Measurements from ENCODE around the gene HMGB4. TPM values are rescaled to one million over a fixed set of nuclear protein-coding genes. Genes with fewer than 3 reads are reported as not detected.

Gene HMGB4
- total RNA-seq, 4 donors from 2014 or later: not detected

DNA sequence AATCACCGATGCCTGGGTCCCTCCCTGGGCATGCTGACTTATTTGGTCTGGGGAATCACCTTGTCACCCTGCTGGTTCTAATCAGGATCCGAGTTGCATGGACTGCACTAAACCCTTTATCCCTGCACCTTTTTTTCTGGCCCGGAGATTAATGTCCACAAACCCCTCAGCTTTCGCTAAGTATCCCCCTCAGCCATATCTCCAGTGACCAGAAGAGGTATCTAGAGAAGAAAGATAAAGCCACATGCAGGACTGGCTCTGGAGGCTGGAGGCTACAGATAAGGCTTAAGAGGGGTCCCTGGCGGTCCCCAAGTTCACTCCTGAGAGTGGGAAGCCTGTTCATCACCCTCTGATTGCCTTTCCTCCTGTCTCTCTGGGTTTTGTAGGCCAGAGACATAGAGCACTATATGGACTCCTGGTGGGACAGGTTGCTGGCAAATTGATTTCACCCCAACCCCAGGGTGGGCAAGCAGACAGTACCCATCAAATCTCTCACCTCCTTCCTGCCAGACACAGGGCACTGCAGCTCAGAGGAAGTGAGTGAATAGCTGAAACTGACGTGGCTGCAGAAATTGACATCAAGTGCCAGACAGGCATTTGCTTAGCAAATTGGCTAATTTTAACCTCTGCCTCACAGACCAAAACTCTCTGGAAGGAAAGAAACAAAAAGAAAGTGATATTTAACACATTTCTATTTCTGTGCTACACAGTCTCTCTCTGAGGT, 38.8 kb downstream of the HMGB4 start:
- TF ChIP-seq, protein P1, sequence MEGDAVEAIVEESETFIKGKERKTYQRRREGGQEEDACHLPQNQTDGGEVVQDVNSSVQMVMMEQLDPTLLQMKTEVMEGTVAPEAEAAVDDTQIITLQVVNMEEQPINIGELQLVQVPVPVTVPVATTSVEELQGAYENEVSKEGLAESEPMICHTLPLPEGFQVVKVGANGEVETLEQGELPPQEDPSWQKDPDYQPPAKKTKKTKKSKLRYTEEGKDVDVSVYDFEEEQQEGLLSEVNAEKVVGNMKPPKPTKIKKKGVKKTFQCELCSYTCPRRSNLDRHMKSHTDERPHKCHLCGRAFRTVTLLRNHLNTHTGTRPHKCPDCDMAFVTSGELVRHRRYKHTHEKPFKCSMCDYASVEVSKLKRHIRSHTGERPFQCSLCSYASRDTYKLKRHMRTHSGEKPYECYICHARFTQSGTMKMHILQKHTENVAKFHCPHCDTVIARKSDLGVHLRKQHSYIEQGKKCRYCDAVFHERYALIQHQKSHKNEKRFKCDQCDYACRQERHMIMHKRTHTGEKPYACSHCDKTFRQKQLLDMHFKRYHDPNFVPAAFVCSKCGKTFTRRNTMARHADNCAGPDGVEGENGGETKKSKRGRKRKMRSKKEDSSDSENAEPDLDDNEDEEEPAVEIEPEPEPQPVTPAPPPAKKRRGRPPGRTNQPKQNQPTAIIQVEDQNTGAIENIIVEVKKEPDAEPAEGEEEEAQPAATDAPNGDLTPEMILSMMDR (IDR thresholded peaks at IDR 0.05): no peak
- DNase-seq (ENCODE audit: low spot score): no peak
- no peak for ATAC-seq (ENCODE audit: low FRiP score)

DNA sequence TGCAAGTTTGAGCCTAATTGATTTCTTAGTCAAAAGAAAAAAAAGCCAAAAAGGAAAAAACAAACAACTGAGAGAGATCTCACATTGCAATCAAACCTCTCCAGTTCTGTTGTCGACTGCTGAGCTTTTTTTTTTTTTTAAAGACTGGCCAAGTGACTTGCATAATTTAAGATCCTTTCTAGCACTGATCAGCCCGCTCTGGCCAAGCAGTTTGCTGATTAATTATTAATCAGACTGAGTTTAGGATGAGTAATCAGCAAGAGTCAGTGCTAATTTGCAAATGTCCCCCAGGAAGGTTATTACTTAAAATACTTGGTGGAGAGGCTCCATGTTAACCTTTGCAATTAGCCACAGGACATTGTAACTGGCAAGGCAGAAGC, 39.3 kb downstream of the HMGB4 start:
- TF ChIP-seq, protein P1 (IDR thresholded peaks at IDR 0.05): no peak
- DNase-seq (ENCODE audit: low spot score) (no peak), ATAC-seq (ENCODE audit: low FRiP score) (no peak)

DNA sequence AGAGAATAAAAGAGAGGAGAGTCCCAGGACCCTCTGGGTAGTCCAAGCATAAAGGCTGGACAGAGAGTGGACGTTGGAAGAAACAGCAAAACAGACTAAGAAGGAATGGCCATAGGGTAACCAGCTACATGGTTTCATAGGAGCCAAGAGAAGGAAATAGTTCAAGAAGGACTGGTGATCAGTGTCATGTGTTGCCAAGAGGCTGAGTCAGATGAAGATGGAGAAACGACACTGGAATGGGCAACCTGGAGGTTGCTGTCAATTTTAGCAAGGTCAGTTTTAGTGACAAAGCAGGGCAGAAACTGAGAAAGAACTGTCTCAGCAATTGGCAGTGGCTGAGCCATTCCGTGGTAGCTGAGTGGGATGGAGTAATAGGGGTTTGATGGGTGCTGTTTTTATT, 41.4 kb downstream of the HMGB4 start:
- TF ChIP-seq, protein P1 (IDR thresholded peaks at IDR 0.05): no peak
- no peak for ATAC-seq (ENCODE audit: low FRiP score)
- no peak for DNase-seq (ENCODE audit: low spot score)

DNA sequence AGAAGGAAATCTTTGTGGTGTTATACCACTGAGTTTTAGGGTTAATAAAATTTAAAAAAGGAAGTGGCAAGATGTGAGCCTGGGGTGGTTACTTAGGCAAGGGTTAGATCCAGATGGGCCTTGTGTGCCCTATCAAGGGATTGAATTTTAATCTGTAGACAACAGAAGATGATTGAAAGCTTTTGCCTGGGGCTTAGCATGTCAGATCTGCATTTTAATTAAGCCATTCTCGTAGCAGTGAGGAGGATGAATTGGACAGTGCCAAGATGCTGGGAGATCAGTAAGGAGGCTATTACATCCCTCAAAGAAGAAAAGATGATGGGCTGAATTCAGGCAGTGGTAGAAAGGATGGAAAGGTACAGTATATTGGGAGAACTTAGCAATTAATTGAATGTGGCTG, 42.3 kb downstream of the HMGB4 start:
- no peak for ATAC-seq (ENCODE audit: low FRiP score)
- DNase-seq (ENCODE audit: low spot score): no peak
- TF ChIP-seq, protein P1 (IDR thresholded peaks at IDR 0.05): no peak

DNA sequence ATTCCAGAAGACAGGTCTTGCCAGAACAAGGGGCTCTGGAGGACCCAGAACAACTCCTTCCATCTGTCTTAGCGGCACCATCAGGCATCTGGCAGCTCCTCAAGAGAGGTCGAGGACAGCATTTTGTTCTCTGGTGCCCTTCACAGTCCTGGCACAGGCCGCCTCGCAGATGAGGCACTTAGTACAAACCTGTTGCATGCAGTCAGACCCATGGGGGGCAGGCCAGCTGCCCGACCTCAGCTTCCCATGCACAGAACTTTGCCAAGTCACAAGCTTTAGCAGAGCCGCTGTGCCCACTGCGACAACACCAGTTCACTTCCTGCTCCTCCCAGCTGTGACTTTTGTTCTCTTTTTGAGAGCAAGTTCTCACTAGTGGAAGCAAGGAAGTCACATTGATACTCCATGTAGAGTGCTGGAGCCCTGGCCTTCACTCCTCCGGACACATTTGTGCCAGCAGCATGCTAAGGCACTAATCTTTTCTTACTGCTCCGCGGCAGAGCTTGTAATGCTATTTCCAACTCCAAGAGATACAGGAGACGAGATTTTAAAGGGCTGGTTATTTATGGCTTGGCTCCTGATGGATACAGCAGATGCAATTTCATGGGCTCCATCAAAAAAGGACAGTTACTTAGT, 44.6 kb downstream of the HMGB4 start:
- DNase-seq (ENCODE audit: low spot score) (no peak), ATAC-seq (ENCODE audit: low FRiP score) (no peak)
- TF ChIP-seq, protein P1 (IDR thresholded peaks at IDR 0.05): no peak

Data from omental fat pad (tissue), 4 donors.